ENCODE measurements around the gene ITPR1.
"Not testable (repeated sequence)": the region's sequence is repeated elsewhere in the genome, so short reads cannot be mapped to it uniquely, and the experiment has no call there.

ITPR1 gene

DNA sequence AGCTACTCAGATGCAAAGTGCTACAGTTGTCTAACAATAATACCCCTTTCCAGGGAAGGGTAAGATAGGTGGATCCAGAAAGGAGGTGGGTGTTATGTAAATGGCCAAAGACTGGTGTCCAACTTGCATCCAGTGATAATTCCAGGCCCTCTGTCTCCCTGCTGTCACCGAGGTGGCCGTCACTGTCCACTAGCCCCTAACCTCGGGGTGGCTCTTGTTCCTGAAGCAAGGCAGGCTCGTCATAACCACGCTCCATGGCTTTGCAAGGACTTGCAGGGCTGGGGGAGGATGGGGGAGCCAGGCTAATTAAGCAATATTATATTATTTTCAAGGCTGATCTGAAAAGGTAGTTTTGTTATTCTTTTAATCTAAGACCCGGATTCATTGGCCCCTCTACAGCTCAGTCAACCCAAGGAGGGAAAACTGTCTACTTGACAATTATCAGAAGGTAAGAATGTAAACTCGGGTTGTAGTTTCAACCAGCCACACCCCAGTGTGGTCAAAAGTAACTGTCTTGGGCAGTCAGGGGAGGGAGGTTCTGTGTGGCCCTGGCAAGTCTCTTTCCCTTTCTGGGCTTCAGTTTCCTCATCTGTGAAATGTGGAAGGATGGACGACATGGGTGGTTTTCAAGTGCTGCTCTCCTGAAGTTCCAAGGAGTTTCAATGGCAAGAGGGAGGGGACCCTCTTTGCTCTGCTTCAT lies 266.0 kb downstream of the ITPR1 start:
- no peak for DNase-seq (ENCODE audit: low read depth)

DNA sequence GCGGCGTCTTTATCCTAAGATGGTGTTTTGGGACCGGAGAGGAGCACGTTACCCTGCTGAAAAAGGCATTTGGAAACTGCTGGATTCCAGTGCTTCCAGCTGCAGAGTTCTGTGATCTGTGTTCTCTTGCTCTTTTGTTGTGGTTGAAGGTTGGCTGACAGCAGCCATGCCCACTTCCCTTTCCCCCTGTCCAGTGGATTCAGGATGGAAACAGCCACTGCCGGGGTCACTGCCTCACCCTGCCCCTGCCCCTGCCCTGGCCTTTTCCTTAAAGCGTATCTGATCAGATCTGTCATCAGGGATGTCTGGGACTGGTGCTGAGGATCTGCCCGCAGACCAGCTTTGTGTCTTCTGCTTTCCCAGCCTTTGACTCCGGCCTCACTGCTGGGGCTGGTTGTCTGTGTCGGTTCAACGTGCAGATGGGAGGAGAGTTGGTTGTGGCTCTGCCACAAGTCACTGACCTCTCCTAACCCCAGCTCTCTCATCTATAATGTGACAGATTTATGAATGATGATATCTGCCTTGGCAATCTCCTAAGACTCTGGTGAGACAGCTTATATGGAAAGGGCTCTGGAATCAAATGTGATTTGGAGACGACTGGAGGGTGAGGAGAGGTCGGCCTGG lies 266.7 kb downstream of the ITPR1 start:
- DNase-seq (ENCODE audit: low read depth) = no peak

DNA sequence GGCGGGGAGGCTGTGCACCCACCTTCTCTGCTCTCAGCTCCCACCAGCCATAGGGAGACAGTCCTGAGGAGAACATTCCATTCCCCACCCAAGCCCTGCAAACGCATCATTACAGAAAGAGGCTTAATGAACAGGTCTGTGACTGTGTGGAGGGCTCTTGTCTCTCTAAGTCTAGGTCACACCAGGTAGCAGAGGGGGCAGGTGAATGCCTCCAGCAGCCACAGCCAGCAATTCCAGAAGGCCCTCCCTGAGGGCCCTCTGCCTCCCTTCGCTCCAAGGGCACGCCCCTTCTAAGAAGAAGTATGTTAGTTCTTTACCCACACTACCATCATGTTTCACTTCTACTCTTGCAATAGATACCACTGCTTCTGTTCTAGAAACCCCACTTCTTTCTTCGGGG lies 268.6 kb downstream of the ITPR1 start:
- DNase-seq (ENCODE audit: low read depth) = no peak

DNA sequence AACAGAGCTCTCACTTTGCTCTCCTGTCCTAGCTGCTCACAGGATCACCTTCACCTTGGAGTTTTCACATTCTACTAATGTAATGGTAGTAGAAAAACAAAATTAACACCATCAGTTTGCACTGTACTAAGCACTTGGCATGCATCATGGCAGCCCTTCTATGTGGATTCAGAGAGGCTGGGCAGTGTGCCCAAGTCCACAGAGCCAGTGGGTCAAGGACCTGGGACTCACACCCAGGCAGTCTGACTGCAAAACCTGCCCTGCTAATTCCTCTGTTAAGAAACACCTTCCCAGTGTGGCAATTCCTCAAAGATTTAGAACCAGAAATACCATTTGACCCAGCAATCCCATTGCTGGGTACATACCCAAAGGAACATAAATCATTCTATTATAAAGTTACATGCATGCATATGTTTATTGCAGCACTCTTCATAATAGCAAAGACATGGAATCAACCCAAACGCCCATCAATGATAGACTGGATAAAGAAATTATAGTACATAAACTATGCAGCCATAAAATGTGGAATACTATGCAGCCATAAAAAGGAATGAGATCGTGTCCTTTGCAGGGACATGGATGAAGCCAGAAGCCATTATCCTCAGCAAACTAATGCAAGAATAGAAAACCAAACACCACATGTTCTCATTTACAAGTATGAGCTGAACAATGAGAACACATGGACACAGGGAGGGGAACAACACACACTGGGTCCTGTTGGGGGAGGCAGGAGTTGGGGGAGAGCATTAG lies 269.5 kb downstream of the ITPR1 start:
- not testable (repeated sequence) for DNase-seq (ENCODE audit: low read depth)

DNA sequence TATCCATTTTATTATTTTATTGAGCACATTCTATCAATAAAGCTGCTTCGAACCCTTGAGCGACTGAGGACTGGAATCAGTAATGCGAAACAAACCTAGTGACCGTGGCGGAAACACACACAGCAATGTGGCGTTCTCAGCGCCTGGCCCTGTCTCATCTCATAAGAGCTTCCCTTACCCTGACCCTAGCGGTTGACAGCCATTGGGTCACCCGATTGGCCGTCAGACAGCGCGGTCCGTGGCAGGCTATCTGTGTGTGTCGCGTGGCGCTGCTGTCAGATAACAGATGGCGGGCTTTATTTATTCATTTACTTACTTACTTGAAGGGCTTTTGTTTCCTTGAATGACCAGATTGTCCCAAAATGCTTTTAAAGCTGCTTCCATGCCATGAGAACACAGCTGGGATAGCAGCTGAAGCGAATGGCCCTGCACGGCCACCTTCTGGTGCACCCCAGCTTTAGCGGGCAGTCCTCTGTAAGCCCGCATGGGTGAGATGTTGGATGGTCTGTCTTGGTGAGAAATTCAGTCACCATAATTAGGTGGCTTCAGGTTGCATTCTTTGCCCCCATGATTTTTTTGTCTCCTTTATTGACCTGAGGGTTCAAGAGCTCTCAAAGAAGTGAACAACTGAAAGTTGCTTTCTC lies 270.6 kb downstream of the ITPR1 start:
- DNase-seq (ENCODE audit: low read depth) = no peak

DNA sequence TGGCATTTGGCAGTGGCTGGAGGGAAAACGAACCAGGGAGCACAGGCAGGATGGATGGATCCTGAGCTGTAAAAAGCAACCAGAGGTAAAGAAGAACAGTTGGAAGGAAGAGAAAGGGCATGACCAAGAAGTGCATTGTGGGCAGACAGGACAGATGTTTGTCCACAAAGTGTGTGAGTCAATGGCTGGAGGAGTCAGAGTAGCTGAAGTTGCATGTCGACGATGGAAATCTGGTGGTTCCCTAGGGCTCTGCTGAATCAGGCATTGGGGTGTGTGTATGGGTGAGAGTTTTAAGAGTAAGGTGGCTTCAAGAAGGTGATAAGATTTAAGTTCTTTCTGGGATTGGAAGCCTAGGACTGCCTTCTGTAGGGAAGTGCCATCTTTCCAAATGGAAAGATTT lies 272.1 kb downstream of the ITPR1 start:
- DNase-seq (ENCODE audit: low read depth) = no peak

DNA sequence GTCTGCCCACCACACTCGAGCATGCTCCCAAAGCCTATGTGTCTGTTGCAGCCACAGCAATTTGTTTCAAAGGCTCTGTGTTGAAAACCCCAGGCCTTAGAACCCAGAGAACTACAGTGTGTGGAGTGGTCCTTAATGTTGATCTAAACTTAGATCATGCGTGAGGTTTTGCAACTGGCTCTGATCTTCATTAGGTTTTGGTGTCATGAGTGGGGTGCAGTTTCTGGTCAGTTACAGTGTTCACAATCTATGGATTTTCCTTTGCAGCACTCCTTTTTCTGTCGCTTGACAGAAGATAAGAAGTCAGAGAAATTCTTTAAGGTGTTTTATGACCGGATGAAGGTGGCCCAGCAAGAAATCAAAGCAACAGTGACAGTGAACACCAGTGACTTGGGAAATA lies 273.1 kb downstream of the ITPR1 start:
- no peak for DNase-seq (ENCODE audit: low read depth)

DNA sequence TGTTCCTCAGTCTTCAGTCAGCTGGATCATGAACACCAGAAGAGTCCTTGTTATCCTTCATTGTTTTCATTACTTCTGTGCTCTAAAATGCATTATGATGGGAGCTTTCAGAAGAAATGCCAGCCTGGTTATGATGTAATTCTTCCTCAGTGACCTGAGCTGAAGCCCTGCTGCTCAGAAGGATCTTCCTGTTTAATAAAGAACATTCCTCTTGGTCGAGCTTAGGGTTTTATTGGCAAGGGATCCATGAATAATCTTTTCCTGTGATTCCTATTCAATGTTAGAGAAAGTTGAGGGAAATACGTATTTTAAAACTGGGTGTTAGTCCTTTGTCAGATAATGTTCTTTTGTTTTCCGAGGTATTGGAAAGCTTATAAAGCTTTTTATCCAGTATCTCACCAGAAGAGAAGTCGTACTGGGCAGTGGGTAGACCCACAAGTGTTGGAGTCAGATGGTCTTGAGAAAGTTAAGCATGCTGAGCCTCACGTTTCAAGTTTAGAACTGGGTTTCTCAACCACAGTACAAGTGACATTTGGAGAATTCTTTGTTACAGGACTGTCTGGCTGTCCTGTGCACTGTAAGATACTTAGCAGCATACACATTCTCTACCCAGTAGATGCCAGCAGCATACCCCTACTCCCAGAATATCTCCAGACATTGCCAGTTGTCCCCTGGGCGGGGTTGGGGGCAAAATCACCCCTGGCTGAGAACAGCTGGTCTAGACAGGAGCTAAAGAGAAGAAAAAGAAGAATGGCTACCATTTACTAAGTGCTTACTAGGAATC lies 273.8 kb downstream of the ITPR1 start:
- DNase-seq (ENCODE audit: low read depth) = no peak

DNA sequence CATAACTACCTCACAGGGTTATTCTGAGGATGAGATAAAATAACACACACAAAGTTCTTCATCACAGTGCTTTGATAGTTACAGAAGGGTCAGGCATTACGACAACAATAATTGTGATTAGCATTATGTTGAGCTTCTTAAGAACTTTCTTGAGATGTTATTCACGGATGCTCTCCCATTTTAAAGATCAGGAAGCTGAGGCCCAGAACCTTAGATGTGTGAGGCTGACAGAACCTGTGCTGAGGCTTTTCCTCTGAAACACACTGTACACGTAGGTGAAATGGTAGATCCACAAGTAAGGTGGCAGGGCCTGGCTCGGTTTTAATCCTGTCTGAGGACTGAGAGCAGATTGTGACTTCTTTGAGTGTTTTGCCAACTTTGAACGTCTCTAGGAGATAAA lies 274.9 kb downstream of the ITPR1 start:
- no peak for DNase-seq (ENCODE audit: low read depth)

DNA sequence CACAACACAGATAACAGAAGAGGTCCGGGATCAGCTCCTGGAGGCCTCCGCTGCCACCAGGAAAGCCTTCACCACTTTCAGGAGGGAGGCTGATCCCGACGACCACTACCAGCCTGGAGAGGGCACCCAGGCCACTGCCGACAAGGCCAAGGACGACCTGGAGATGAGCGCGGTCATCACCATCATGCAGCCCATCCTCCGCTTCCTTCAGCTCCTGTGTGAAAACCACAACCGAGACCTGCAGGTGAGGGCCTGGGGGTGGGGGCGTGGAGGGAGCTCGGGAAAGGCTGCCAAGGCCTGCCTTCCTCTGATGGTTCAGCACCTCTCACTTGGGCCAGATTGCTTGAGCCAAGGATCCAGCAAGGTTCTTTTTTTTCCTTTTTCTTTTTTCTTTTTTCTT lies 275.4 kb downstream of the ITPR1 start:
- no peak for DNase-seq (ENCODE audit: low read depth)

DNA sequence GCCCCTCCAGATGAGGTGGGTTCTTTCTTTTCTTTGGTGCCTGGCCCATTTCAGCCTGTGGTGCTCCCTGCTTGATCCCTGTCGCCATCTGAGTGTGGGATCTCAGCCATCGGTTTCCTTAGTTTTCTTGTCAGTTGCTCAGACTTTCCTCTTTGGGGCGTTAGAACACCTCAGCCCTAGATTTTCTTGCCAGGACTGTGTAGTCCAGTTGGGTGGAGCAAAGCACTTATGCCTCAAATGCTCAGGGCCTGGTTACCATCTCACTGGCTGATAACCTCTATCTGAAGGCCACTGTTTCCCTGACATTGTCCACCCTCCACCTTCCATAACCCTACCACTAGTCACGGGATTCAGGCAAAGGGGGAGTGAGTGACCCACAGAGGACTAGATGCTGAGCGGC lies 277.4 kb downstream of the ITPR1 start:
- no peak for DNase-seq (ENCODE audit: low read depth)

DNA sequence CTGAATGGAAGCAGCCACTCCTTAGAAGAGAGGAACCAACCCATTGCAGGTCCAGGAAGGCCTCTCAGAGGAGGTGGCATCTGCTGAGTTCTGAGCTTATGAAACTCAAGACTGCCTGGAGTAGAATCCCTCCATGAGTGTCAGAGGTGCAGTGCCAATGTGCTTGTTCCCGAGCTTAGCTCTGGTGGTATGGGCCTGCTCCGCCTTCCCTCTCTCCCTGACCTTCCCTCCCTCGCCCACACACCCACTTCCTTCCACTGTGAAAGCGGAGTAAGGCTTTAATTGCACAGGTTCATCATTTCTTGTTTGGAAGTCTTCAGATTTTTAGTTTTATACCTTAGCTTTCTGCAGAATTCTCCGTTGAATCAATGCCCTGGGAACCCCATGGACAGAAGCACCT lies 278.1 kb downstream of the ITPR1 start:
- no peak for DNase-seq (ENCODE audit: low read depth)

DNA sequence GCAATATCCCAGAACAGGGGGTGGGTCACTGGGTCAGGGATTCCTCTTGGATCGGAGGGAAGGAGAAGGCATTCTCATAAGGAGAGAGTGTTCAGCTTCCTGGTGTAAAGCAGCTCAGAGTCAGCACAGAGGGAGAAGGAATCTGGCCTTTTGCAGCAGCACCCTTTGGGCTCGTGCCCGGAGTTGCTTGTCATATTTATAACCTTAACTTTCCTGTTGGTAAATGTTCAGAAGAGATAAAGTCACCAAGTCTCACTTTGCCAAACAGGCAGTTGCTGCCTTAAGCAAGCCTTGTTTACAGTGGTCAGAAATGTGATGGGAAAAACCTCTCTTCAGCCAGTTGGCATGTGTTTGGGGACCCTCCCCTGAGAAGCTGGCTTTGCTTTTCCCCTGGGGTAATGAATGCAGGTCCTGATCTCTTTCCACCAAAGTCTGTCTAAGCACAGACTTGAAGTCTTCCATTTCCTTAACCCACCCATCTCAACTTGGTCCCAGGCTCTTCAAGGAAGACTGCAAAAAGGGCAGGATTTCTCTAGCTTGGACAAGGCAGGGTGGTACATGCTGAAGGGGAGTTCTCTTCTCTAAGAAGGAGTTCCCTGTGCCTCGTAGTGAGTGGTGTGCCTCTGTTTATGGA lies 279.1 kb downstream of the ITPR1 start:
- no peak for DNase-seq (ENCODE audit: low read depth)

DNA sequence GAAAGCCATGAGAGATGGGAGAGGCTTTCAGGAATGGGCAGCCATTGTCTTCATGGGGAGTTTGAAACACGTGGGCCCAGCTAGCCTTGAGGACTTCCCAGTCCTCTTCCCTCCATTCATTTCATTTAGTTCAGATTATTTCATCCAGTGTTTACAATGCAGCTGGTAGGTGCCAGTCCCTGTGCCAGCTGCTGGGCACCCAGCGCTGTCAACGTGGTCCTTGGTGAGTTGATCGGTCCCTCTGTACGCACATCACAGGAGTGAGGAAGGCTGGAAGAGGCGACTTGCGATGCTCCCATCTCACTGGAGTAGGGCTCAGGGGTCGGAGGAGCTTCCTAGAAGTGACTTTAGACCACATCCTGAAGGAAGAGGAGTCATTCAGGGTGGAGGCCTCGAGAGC lies 279.7 kb downstream of the ITPR1 start:
- DNase-seq (ENCODE audit: low read depth) = no peak

DNA sequence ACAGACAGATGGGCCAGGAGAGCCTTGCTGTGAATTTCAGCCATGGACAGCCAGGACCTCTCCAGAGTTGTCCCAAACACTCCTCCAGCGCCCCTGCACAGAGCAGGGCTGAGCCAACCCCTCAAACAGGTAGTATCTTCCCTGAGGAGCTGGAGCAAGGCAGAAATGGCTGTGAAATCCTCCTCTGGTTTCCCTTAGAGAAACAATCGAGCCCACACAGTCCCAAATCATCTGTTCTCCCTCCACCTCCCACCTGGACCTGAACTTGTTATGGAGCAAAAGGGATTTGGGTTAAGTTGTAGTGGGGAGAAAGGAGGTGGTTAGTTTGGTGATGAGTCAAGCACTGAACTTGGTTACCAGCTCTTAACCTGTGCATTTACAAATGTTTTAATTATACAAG lies 280.4 kb downstream of the ITPR1 start:
- DNase-seq (ENCODE audit: low read depth) = no peak

DNA sequence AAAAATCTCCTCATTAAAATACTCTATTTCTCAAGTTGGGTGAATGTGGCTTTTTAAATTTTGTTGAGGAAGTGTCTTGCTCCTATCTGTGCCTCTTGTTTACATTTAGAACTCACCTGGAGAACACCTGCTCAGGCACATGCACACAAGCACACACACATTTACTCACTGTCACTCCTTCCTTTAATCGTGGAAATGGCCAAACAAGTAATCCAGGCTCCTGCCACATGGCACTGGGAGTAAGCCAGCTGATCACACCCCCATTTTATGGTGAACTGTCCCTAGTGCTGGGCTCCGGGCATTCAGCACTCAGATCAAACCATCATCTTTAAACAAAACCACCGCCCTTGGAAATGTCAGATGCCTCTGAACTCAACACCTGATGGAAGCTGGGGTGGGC lies 281.4 kb downstream of the ITPR1 start:
- DNase-seq (ENCODE audit: low read depth) = no peak

DNA sequence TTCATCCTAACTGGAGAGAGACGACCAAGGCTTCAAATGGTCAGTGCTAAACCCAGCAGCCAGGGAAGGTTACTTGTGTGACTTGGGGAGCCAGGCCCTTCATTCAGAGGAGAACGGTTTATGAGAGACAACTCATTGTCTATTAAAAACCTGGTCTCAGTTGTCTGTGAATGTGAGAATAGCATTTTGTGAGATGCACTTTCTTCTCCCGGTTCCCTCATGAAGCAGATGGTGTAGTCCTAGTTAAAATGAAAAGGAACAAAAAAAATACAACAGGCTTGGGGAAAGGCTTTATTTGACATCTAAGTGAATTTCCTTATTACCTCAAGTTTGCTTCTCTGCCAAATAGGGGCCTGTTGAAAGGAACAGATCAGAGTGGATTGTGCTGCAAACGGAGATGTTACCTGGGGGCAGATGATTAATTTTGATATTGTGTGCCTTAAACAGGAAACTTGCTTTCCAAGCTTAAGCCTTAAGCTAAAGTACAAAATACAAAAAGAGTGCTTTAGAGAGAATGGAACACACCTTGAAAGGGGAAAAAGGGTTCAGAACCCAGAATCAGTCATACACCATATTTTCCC lies 283.3 kb downstream of the ITPR1 start:
- DNase-seq (ENCODE audit: low read depth) = no peak

DNA sequence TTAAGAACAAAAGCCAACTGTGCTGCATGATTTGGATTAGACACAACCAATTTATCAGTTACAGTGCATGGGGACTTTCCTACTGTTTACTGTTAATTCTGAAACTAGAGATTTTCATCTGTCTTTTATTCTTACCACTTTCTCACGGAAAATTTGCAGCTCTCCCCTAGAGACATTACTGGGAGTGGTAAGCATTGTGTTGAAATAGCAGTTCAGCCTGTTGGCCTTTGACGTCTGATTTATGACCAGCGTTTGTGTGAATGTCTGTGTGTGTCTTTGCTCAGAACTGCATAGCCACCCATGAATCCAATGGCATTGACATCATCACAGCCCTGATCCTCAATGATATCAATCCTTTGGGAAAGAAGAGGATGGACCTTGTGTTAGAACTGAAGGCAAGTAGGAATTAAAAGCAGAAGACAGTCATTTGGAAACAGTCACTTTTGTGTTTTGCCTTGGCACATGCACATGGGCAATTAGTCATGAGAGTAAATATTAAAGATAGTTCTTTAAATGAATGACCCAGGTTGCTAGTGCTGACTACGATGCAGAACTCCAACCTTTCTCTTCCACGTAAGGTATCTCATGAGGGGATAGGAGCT lies 283.9 kb downstream of the ITPR1 start:
- DNase-seq (ENCODE audit: low read depth) = no peak

DNA sequence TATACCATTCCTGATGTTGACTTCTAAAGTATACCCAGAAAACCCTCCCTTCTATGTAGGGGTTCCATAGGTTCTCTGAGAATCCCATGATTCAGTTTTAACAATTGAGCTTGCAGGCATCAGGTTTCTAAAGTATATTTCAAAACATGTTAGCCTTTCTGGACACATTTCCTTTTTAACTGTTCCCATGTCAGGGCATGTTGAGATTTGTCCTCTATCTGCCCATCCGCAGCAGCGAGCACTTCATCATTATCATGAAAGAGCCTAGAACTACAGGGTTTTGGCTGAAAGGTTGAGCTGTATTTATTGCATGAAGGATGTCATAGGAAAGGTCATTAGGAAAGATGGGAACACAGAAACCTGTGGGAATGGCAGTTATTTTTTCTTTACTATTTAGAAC lies 285.0 kb downstream of the ITPR1 start:
- no peak for DNase-seq (ENCODE audit: low read depth)

DNA sequence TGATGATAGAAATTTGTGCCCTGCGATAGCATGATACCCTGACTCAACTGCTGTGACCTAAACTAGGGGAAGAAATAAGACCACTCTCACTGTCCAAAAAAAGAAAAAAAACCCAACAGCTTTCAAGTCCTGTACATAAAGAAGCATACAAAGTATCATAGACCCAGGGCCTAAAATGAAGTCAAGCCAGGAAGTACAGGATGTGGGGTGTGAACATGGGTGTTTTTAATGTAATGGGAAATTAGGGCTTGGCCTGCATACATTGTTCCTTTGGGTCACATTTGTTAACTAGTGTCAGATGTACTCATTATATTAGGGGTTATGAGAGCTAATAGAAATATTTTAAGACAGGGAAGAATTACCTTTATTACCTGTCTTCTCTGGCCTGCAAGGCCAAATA lies 285.6 kb downstream of the ITPR1 start:
- no peak for DNase-seq (ENCODE audit: low read depth)

DNA sequence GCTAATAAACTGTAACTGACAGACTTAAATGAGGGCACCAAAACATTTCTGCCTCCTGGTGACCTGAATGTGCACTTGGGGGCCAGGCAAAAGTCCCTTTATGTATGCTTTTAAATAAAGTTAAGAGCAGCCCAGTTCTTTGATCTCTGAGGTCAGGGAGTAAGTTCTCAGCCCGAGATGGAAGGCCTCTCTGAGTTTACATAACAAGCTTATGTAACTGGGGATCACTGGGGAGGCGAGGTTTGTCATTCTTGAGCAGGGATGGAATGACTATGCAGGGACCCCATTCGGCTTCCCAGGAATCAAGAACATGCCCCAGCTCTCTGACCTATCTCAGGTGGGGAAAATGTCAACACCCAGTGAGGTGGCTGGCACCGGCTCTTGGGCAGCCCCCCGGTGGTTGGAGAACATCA lies 287.4 kb downstream of the ITPR1 start:
- no peak for DNase-seq (ENCODE audit: low read depth)

All from ELR (cell line).